Measurements from ENCODE around the gene PEPD. TPM values are rescaled to one million over a fixed set of nuclear protein-coding genes. Genes with fewer than 3 reads are reported as not detected.

Gene PEPD
- total and polyA plus RNA-seq, 4 donors: 37.3 to 211 (median 117) TPM

- TF ChIP-seq CTCF (IDR thresholded peaks at IDR 0.05; ENCODE audit: low read depth, low read length, missing input control): no peak
- no peak for TF ChIP-seq FOXA2 (IDR thresholded peaks at IDR 0.05)
These were observed 131.3 kb downstream of the PEPD start (continued) for GRCh38 chr19:33390101-33390907.

DNA sequence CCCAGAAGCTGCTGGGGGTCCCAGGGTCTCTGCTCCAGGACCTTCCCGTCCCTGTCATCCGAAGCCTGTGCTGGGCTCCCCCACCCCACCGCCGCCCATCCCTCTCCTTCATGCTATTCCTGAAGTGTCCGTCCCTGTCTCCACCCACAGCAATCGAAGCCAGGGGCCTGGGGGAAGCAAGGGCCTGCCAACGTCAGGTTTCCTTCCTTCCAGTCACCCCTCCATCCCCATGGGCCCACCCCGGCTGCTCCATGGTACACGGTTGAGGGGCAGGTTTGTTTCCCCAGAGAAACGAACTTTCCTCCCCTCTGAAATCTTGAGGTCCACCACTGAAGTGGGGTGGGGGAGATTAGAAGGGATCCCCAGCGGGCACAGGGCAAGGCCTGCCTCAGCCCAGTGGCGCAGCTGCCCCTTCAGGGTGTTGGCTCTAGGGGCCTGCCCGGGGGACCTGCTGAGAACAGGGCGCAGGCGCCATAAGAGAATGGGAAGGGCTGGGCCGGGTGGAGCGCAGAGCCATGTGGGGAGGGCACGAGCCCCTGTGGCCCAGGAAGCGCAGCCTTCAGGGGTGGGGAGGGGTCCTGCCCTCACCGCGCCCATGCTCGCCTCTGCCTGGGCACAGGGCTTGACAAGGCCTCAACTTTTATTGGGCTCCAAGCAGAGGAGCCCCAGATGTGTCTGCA lies 132.0 kb downstream of the PEPD start:
- H3K4me1 ChIP-seq (ENCODE audit: control insufficient read depth in 4 of 4, insufficient read depth in 4 of 4, low read length in 3 of 4): peaks cover 51 to 89% (median 75%) of the 10 kb centered on the region in 4 donors
- no peak overlapping the region for H3K4me3 ChIP-seq (ENCODE audit: low read depth in 1 of 3, low read length in 3 of 3)
- no peaks in the 10 kb centered on the region for H3K27me3 ChIP-seq (ENCODE audit: control insufficient read depth in 4 of 4, insufficient read depth in 4 of 4, low read length in 3 of 4)
- TF ChIP-seq, protein P1, sequence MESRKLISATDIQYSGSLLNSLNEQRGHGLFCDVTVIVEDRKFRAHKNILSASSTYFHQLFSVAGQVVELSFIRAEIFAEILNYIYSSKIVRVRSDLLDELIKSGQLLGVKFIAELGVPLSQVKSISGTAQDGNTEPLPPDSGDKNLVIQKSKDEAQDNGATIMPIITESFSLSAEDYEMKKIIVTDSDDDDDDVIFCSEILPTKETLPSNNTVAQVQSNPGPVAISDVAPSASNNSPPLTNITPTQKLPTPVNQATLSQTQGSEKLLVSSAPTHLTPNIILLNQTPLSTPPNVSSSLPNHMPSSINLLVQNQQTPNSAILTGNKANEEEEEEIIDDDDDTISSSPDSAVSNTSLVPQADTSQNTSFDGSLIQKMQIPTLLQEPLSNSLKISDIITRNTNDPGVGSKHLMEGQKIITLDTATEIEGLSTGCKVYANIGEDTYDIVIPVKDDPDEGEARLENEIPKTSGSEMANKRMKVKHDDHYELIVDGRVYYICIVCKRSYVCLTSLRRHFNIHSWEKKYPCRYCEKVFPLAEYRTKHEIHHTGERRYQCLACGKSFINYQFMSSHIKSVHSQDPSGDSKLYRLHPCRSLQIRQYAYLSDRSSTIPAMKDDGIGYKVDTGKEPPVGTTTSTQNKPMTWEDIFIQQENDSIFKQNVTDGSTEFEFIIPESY (IDR thresholded peaks at IDR 0.05): no peak
- TF ChIP-seq GABPA (IDR thresholded peaks at IDR 0.05 in 1 of 2, conservative IDR thresholded peaks at IDR 0.05 in 1 of 2) (no peak), SP1 (IDR thresholded peaks at IDR 0.05) (no peak), MAX (IDR thresholded peaks at IDR 0.05) (no peak), FOXA2 (IDR thresholded peaks at IDR 0.05) (no peak), YY1 (IDR thresholded peaks at IDR 0.05) (no peak), NR2F2 (IDR thresholded peaks at IDR 0.05) (no peak), CTCF (IDR thresholded peaks at IDR 0.05; ENCODE audit: low read depth, low read length, missing input control) (no peak)
- TF ChIP-seq, protein P2, sequence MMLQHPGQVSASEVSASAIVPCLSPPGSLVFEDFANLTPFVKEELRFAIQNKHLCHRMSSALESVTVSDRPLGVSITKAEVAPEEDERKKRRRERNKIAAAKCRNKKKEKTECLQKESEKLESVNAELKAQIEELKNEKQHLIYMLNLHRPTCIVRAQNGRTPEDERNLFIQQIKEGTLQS (IDR thresholded peaks at IDR 0.05): no peak
- peak overlapping the region in 1 of 2 donors; percentile 37 for H3K9ac ChIP-seq (ENCODE audit: low read depth in 1 of 2, low read length in 2 of 2)
- no peak for DNase-seq (ENCODE audit: low spot score)
- no peaks in the 10 kb centered on the region for H3K9me3 ChIP-seq (ENCODE audit: control insufficient read depth in 4 of 4, low read length in 3 of 4)
- peaks cover 0 to 2% (median 0%) of the 10 kb centered on the region in 4 donors for H3K36me3 ChIP-seq (ENCODE audit: control insufficient read depth in 4 of 4, insufficient read depth in 3 of 4, low read depth in 1 of 4, low read length in 3 of 4)
- WGBS: 81% methylated on average over 22 of the region's 22 CpGs
- H3K27ac ChIP-seq (ENCODE audit: low read depth in 1 of 2, low read length in 2 of 2): peak overlapping the region; percentile 69 to 70

Measured in liver (tissue), 9 donors.